LNCaP clone FGC (cell line): Measurements from ENCODE around the gene FSD2.
"Not testable (repeated sequence)": the region's sequence is repeated elsewhere in the genome, so short reads cannot be mapped to it uniquely, and the experiment has no call there.

Experiments used
- DNase-seq: peaks from one replicate; pipeline ENCODE4 v3.0.0-alpha.2; 2011; ENCODE audit warnings: low read depth
- H3K4me3 ChIP-seq: 2 replicates; pipeline ENCODE4 v1.5.1; 2011; ENCODE audit warnings: mild to moderate bottlenecking, low read depth, low read length, control low read depth
- CTCF ChIP-seq: IDR thresholded peaks from 2 replicates; pipeline ENCODE4 v1.5.1; 2012; ENCODE audit warnings: mild to moderate bottlenecking; ENCODE audit not compliant: control insufficient read depth, insufficient read depth; ENCODE audit errors: extremely low read depth

FSD2 gene

GRCh38 chr15:82830427-82831173 lies 24.7 kb upstream of the FSD2 start:
- no peak for DNase-seq
- H3K4me3 ChIP-seq, result no peak overlapping the region
- no peak for TF ChIP-seq CTCF

GRCh38 chr15:82829234-82829633 lies 23.4 kb upstream of the FSD2 start:
- no peak overlapping the region for H3K4me3 ChIP-seq
- TF ChIP-seq CTCF, result no peak
- DNase-seq, result no peak

GRCh38 chr15:82828075-82828474 lies 22.2 kb upstream of the FSD2 start:
- H3K4me3 ChIP-seq, result no peak overlapping the region
- TF ChIP-seq CTCF, result no peak
- DNase-seq, result no peak

- no peak for DNase-seq
- TF ChIP-seq CTCF, result no peak
Observed at GRCh38 chr15:82823049-82823448, 17.2 kb upstream of the FSD2 start.

GRCh38 chr15:82821851-82822250 lies 16.0 kb upstream of the FSD2 start:
- not testable (repeated sequence) for DNase-seq, H3K4me3 ChIP-seq

More at GRCh38 chr15:82823049-82823448, 17.2 kb upstream of the FSD2 start:
- H3K4me3 ChIP-seq, result no peak overlapping the region

- not testable (repeated sequence) for DNase-seq, H3K4me3 ChIP-seq
Observed at GRCh38 chr15:82821396-82821795, 15.5 kb upstream of the FSD2 start.

- DNase-seq, result no peak
- no peak overlapping the region for H3K4me3 ChIP-seq
- no peak for TF ChIP-seq CTCF
Observed at GRCh38 chr15:82820128-82820527, 14.3 kb upstream of the FSD2 start.

- H3K4me3 ChIP-seq, result no peak overlapping the region
- DNase-seq, result no peak
- no peak for TF ChIP-seq CTCF
Observed at GRCh38 chr15:82812994-82813393, 7.1 kb upstream of the FSD2 start.
